Smooth muscle cell (in vitro differentiated cells): ENCODE results near the gene ABCB6. TPM values are rescaled to one million over a fixed set of nuclear protein-coding genes. Genes with fewer than 3 reads are reported as not detected.

Experiments used
- DNase-seq: peaks from one replicate; lab custom pipeline; 2025; ENCODE audit not compliant: unreplicated experiment; lab: John Stamatoyannopoulos, UW
- H2AFZ ChIP-seq: fragments of 200-600 bp; sonication (generic); 2 replicates; pipeline ENCODE4 v1.6.0; 2016; ENCODE audit warnings: antibody characterized with exemption, low read depth, mild to moderate bottlenecking
- H3F3A ChIP-seq: fragments of 200-600 bp; sonication (generic); 2 replicates; pipeline ENCODE4 v1.6.0; 2017; ENCODE audit warnings: antibody characterized with exemption, low read depth
- H3K27ac ChIP-seq: fragments of 200-600 bp; sonication (generic); 2 replicates; pipeline ENCODE4 v1.5.1; 2016; ENCODE audit warnings: low read depth, mild to moderate bottlenecking
- H3K27me3 ChIP-seq: fragments of 200-600 bp; sonication (generic); 2 replicates; pipeline ENCODE4 v1.6.1; 2016; ENCODE audit warnings: low read depth, mild to moderate bottlenecking
- H3K36me3 ChIP-seq: fragments of 200-600 bp; sonication (generic); 2 replicates; pipeline ENCODE4 v1.5.1; 2016; ENCODE audit warnings: low read depth
- H3K4me1 ChIP-seq: fragments of 200-600 bp; sonication (generic); 2 replicates; pipeline ENCODE4 v1.5.1; 2016; ENCODE audit warnings: low read depth
- H3K4me2 ChIP-seq: fragments of 200-600 bp; sonication (generic); 2 replicates; pipeline ENCODE4 v1.6.0; 2016; ENCODE audit warnings: mild to moderate bottlenecking
- H3K4me3 ChIP-seq: fragments of 200-600 bp; sonication (generic); 2 replicates; pipeline ENCODE4 v1.5.1; 2016; ENCODE audit warnings: mild to moderate bottlenecking
- H3K79me2 ChIP-seq: fragments of 200-600 bp; sonication (generic); 2 replicates; pipeline ENCODE4 v1.6.0; 2016; ENCODE audit warnings: low read depth, mild to moderate bottlenecking
- H3K9ac ChIP-seq: fragments of 200-600 bp; sonication (generic); 2 replicates; pipeline ENCODE4 v1.6.0; 2016; ENCODE audit warnings: low read depth
- H3K9me3 ChIP-seq: fragments of 200-600 bp; sonication (generic); replicated peaks from 2 replicates; pipeline ENCODE4 v1.5.1; 2016; ENCODE audit warnings: low read depth
- H4K20me1 ChIP-seq: fragments of 200-600 bp; sonication (generic); 2 replicates; pipeline ENCODE4 v1.6.0; 2016; ENCODE audit warnings: low read depth
- WGBS: methylation state at CpG from one replicate; pipeline ENCODE4 v1.1.7; 2016; ENCODE audit warnings: low lambda C conversion rate; 5-methylcytosine and 5-hydroxymethylcytosine counted together
- polyA plus RNA-seq: library from polyadenylated mRNA; unstranded; fragments of >200 nt; fragmentation: Nextera tagmentation; extraction: Ambion mirVana; gene quantifications from 2 replicates; pipeline ENCODE4 v1.2.1, GENCODE V29; 2016
- total RNA-seq: library from RNA; depleted of rRNA; stranded (reverse); fragments of >200 nt; gene quantifications from 2 replicates; pipeline ENCODE4 v1.2.3, GENCODE V29; 2014
- TF ChIP-seq, protein P1 (sequence below): fragments of 200-600 bp; sonication (generic); IDR thresholded peaks from 2 replicates; pipeline ENCODE4 v1.5.1; 2017; ENCODE audit warnings: borderline replicate concordance, mild to moderate bottlenecking, antibody characterized with exemption; ENCODE audit not compliant: insufficient read depth, poor library complexity, severe bottlenecking

ABCB6 gene
- total and polyA plus RNA-seq, 2 experiments from 2014 or later, result 18.2 to 41.3 TPM

DNA sequence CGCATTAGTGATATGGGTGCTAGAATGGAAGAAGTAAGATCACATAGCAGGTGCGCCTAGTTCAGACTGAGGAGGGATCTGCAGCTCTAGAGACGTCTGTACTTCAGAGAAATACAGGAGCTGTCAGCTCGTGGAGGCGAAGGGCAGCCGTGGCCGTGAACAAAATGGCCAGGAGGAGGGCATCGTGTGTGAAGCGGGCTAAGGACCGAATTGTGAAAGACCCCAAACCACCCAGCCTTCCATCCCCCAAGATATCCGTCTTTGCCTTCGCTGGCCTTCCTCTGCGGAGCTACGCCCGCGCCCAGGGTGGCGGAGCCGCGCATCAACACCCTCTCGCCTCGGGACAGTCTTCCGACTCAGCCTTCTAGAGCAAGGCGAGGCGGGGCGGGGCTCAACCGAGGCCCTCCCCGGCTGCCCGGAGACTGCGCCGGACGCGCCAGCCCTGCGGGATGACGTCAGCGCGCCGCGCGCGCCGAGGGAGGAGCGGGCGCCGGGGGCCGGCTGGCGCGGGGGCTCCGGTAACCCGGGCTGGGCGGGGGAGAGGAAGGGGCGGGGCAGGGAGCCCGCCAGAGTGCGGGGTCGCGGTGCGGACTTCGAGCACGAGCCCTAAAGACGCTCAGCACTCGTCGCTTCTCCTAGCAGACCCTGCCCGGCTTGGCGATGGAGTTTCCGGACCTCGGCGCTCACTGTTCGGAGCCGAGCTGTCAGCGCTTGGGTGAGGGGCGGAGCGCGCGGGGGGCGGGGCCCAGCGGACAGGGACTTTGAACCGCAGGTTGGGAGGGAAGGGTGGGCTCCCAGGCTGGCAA lies 12.2 kb downstream of the ABCB6 start, which contains the start of gene ZFAND2B:
Gene ZFAND2B, plus strand, starts transcription at position 455 of the 806 bp plus-strand sequence. Its CDS starts 206 bp downstream, at position 661.
- H3K4me1 ChIP-seq, result no peaks in the 10 kb centered on the region
- peak within 1 kb of the TSS; percentile 87 for H3K27ac ChIP-seq
- H2AFZ ChIP-seq, result peak within 1 kb of the TSS; percentile 63
- H3K4me3 ChIP-seq, result peak within 1 kb of the TSS; percentile 96
- H4K20me1 ChIP-seq, result no peaks in the 10 kb centered on the region
- H3K27me3 ChIP-seq, result no peaks in the 10 kb centered on the region
- TF ChIP-seq, protein P1, sequence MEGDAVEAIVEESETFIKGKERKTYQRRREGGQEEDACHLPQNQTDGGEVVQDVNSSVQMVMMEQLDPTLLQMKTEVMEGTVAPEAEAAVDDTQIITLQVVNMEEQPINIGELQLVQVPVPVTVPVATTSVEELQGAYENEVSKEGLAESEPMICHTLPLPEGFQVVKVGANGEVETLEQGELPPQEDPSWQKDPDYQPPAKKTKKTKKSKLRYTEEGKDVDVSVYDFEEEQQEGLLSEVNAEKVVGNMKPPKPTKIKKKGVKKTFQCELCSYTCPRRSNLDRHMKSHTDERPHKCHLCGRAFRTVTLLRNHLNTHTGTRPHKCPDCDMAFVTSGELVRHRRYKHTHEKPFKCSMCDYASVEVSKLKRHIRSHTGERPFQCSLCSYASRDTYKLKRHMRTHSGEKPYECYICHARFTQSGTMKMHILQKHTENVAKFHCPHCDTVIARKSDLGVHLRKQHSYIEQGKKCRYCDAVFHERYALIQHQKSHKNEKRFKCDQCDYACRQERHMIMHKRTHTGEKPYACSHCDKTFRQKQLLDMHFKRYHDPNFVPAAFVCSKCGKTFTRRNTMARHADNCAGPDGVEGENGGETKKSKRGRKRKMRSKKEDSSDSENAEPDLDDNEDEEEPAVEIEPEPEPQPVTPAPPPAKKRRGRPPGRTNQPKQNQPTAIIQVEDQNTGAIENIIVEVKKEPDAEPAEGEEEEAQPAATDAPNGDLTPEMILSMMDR, result no peak
- H3K36me3 ChIP-seq, result no peaks in the 10 kb centered on the region
- no peaks in the 10 kb centered on the region for H3K79me2 ChIP-seq
- DNase-seq, result peak; percentile 99
- H3K4me2 ChIP-seq, result peak within 1 kb of the TSS; percentile 81
- peaks cover 5% of the 10 kb centered on the region for H3F3A ChIP-seq
- H3K9ac ChIP-seq, result peak within 1 kb of the TSS; percentile 80
- whole genome bisulfite sequencing, result 1% methylated on average over 60 of the region's 76 CpGs
- no peaks in the 10 kb centered on the region for H3K9me3 ChIP-seq

DNA sequence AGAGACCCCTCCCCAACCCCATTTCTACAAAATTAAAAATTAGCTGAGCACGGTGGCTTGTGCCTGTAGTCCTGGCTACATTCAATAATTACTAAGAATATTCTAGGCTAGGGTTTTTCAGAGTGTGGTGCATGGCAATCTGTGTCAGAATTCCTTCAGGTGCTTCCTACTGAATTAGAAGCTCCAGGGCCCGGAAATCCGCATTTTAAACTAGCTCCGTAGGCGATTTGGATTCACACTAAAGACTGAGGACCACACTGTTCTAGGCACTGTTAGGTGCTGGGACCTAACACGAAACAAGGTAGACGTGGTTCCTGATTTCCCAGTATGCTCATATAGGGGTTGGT lies 12.8 kb downstream of the ABCB6 start:
- 30% methylated on average over 7 of the region's 7 CpGs for WGBS
- H4K20me1 ChIP-seq, result no peaks in the 10 kb centered on the region
- TF ChIP-seq, protein P1, result no peak
- no peaks in the 10 kb centered on the region for H3K9me3 ChIP-seq
- H3K4me1 ChIP-seq, result no peaks in the 10 kb centered on the region
- no peaks in the 10 kb centered on the region for H3K36me3 ChIP-seq
- DNase-seq, result no peak
- peak overlapping the region; percentile 21 for H2AFZ ChIP-seq
- H3K27me3 ChIP-seq, result no peaks in the 10 kb centered on the region
- peak overlapping the region; percentile 96 for H3K4me3 ChIP-seq
- peak overlapping the region; percentile 80 for H3K9ac ChIP-seq
- no peaks in the 10 kb centered on the region for H3K79me2 ChIP-seq
- peak overlapping the region; percentile 81 for H3K4me2 ChIP-seq
- peaks cover 5% of the 10 kb centered on the region for H3F3A ChIP-seq
- peak overlapping the region; percentile 87 for H3K27ac ChIP-seq

DNA sequence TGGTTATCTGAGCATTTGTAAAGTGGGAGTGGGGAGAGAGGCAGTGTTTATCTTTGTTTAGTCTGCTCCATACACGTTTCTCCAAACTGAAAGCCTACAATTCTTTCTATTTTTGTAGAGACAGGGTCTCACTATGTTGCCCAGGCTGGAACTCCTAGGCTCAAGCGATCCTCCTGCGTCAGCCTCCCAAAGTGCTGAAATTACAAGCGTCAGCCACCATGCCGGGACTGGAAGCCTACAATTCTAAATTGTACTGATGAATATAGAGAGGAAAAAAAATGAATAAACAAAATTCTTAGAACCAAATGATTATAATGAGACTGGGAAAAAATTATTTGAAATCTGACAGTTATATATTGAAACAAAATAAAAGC lies 13.6 kb downstream of the ABCB6 start:
- no peaks in the 10 kb centered on the region for H4K20me1 ChIP-seq
- no peaks in the 10 kb centered on the region for H3K9me3 ChIP-seq
- H3K36me3 ChIP-seq, result no peaks in the 10 kb centered on the region
- H3K4me1 ChIP-seq, result no peaks in the 10 kb centered on the region
- no peaks in the 10 kb centered on the region for H3K79me2 ChIP-seq
- H3K27me3 ChIP-seq, result no peaks in the 10 kb centered on the region
- no peak overlapping the region for H3K4me2 ChIP-seq
- H3K27ac ChIP-seq, result no peak overlapping the region
- no peak overlapping the region for H2AFZ ChIP-seq
- TF ChIP-seq, protein P1, result no peak
- H3K9ac ChIP-seq, result no peak overlapping the region
- DNase-seq, result no peak
- no peak overlapping the region for H3K4me3 ChIP-seq
- WGBS, result 88% methylated on average over 5 of the region's 5 CpGs
- H3F3A ChIP-seq, result peaks cover 5% of the 10 kb centered on the region
